Endothelial cell of umbilical vein (primary cell): Measurements from ENCODE around the gene BRSK2. TPM values are rescaled to one million over a fixed set of nuclear protein-coding genes. Genes with fewer than 3 reads are reported as not detected.

Experiments
- BruUV-seq: library from RNA; stranded (reverse); fragments of 400-500 nt; replicated peaks from 2 replicates; lab custom pipeline; 2021; lab: Mats Ljungman, UMichigan
- CTCF ChIA-PET: fragments of 300-600, 350-600 bp; sonication (Branson Sonifier 250); formaldehyde crosslinking; loops from one replicate; lab custom pipeline; 2021; ENCODE audit warnings: antibody characterized with exemption, inconsistent platforms; lab: Charles Lee
- POLR2A ChIA-PET: fragments of 300-600, 350-600 bp; sonication (Branson Sonifier 250); formaldehyde crosslinking; loops from one replicate; lab custom pipeline; 2021; ENCODE audit warnings: antibody characterized with exemption, inconsistent platforms; lab: Charles Lee
- DNase-seq: peaks from one replicate; pipeline ENCODE4 v3.0.0-alpha.2; 2011; ENCODE audit warnings: low read depth, low spot score
- FAIRE-seq: peaks from 2 replicates; lab custom pipeline; 2011; peaks lifted over from hg19 to GRCh38; lab: Jason Lieb, UNC
- H2AFZ ChIP-seq: 2 replicates; pipeline ENCODE4 v1.6.0; 2012; ENCODE audit warnings: low read depth, low read length, control low read depth, inconsistent platforms
- H3K27ac ChIP-seq: 2 replicates; pipeline ENCODE4 v1.5.1; 2011; ENCODE audit warnings: low read depth, mild to moderate bottlenecking, control low read depth, low read length, moderate library complexity; ENCODE audit not compliant: insufficient read depth
- H3K27me3 ChIP-seq, 2 experiments: 2 replicates each; pipeline versions ENCODE4 v1.6.0 to v1.6.1; 2011; ENCODE audit warnings: low read length in 2 of 2, mixed read lengths in 1 of 2; ENCODE audit not compliant: control insufficient read depth in 2 of 2, insufficient read depth in 2 of 2
- H3K36me3 ChIP-seq, 2 experiments: 2 replicates in 1 of 2; 3 replicates in 1 of 2; pipeline ENCODE4 v1.5.1; 2011; ENCODE audit warnings: low read length in 2 of 2, mild to moderate bottlenecking in 1 of 2, moderate library complexity in 1 of 2; ENCODE audit not compliant: control insufficient read depth in 2 of 2, insufficient read depth in 2 of 2; ENCODE audit errors: extremely low read depth in 1 of 2
- H3K4me1 ChIP-seq: 3 replicates; pipeline ENCODE4 v1.5.1; 2011; ENCODE audit warnings: mild to moderate bottlenecking, low read length; ENCODE audit not compliant: control insufficient read depth, insufficient read depth; ENCODE audit errors: extremely low read depth
- H3K4me2 ChIP-seq: 2 replicates; pipeline ENCODE4 v1.6.1; 2011; ENCODE audit warnings: low read length, control low read depth, mixed read lengths; ENCODE audit not compliant: insufficient read depth
- H3K4me3 ChIP-seq, 3 experiments: fragments of 200-600 bp in 1 of 3; sonication (generic), shearing (Covaris generic) in 1 of 3; replicated peaks in 1 of 3; 2 replicates each; pipeline ENCODE4 v1.5.1; 2011 to 2016; ENCODE audit warnings: control low read depth in 3 of 3, low read length in 3 of 3, mild to moderate bottlenecking in 2 of 3, inconsistent platforms in 1 of 3, low read depth in 1 of 3, moderate library complexity in 1 of 3; ENCODE audit not compliant: insufficient read depth in 1 of 3
- H3K79me2 ChIP-seq: 2 replicates; pipeline ENCODE4 v1.6.0; 2012; ENCODE audit warnings: low read length, inconsistent platforms; ENCODE audit not compliant: control insufficient read depth, insufficient read depth
- H3K9ac ChIP-seq: replicated peaks from 2 replicates; pipeline ENCODE3; 2011; ENCODE audit warnings: low read length, control low read depth; ENCODE audit not compliant: insufficient read depth; ENCODE audit errors: extremely low read depth
- H3K9me1 ChIP-seq: replicated peaks from 3 replicates; pipeline ENCODE4 v1.6.0; 2011; ENCODE audit warnings: mild to moderate bottlenecking, low read length; ENCODE audit not compliant: control insufficient read depth, insufficient read depth; ENCODE audit errors: extremely low read depth
- H3K9me3 ChIP-seq: replicated peaks from 2 replicates; pipeline ENCODE4 v1.5.1; 2012; ENCODE audit warnings: low read length, inconsistent platforms; ENCODE audit not compliant: control insufficient read depth, insufficient read depth
- H4K20me1 ChIP-seq: replicated peaks from 2 replicates; pipeline ENCODE3; 2011; ENCODE audit warnings: mild to moderate bottlenecking, low read length; ENCODE audit not compliant: control insufficient read depth, insufficient read depth; ENCODE audit errors: extremely low read depth
- CTCF ChIP-seq, 2 donors: IDR thresholded peaks; 1 replicate in 1 of 2; 2 replicates in 1 of 2; pipeline ENCODE4 v1.5.1; 2011; ENCODE audit warnings: low read length in 2 of 2, mild to moderate bottlenecking in 2 of 2, moderate library complexity in 2 of 2, control low read depth in 1 of 2, inconsistent platforms in 1 of 2, low read depth in 1 of 2; ENCODE audit not compliant: insufficient read depth in 1 of 2; ENCODE audit errors: extremely low read depth in 1 of 2
- EZH2 ChIP-seq: IDR thresholded peaks from 2 replicates; pipeline ENCODE4 v1.6.1; 2012; ENCODE audit warnings: borderline replicate concordance, low read depth, mild to moderate bottlenecking, moderate library complexity, low read length, inconsistent platforms; ENCODE audit not compliant: severe bottlenecking
- FOS ChIP-seq: IDR thresholded peaks from 2 replicates; pipeline ENCODE4 v1.6.1; 2011; ENCODE audit warnings: mild to moderate bottlenecking, low read length, moderate library complexity, borderline replicate concordance; ENCODE audit not compliant: insufficient read depth
- GATA2 ChIP-seq: IDR thresholded peaks from 2 replicates; pipeline ENCODE4 v1.7.0; 2011; ENCODE audit warnings: low read depth, mild to moderate bottlenecking, moderate library complexity, mixed read lengths, low read length; ENCODE audit not compliant: insufficient read length, insufficient read depth
- JUN ChIP-seq: IDR thresholded peaks from 2 replicates; pipeline ENCODE4 v1.6.1; 2011; ENCODE audit warnings: borderline replicate concordance, low read depth; ENCODE audit not compliant: insufficient read length, insufficient read depth
- MAX ChIP-seq: IDR thresholded peaks from 2 replicates; pipeline ENCODE4 v1.6.1; 2011; ENCODE audit not compliant: insufficient read depth, insufficient read length
- MYC ChIP-seq: IDR thresholded peaks from one replicate; pipeline ENCODE4 v1.6.1; 2011; ENCODE audit warnings: mild to moderate bottlenecking, low read depth, low read length
- POLR2A ChIP-seq: IDR thresholded peaks from 2 replicates; pipeline ENCODE4 v1.6.1; 2012; ENCODE audit warnings: low read depth, mild to moderate bottlenecking, control low read depth, low read length
- POLR2AphosphoS5 ChIP-seq: IDR thresholded peaks from 2 replicates; pipeline ENCODE4 v1.6.1; 2012; ENCODE audit warnings: low read depth, mild to moderate bottlenecking, control low read depth, low read length, moderate library complexity; ENCODE audit not compliant: insufficient read depth
- dilution Hi-C: fragments of 300-500 bp; cut with MboI; formaldehyde crosslinking; loops from one replicate; pipeline ENCODE4 v1.15.0; 2019; ENCODE audit warnings: low sequenced_read_pairs; ENCODE audit not compliant: extremely low pct_ligation_motif_present
- intact Hi-C: fragments of 100-400 bp; cut with micrococcal nuclease; formaldehyde crosslinking; loops from one replicate; pipeline ENCODE4 v1.10.0; 2022
- polyA plus RNA-seq, 4 experiments: library from polyadenylated mRNA; depleted of rRNA in 3 of 4; stranded (reverse) in 3 of 4; unstranded in 1 of 4; fragments of >200 nt; gene quantifications; 2 replicates each; pipeline versions ENCODE4 v1.2.1 to v1.2.3, GENCODE V29; 2011 to 2012; ENCODE audit warnings: missing spikeins in 1 of 4
- total RNA-seq: library from RNA; stranded (reverse); gene quantifications from 2 replicates; pipeline ENCODE4 v1.2.3, GENCODE V29; 2021

Gene BRSK2
- total and polyA plus RNA-seq, 2 donors (not counting 3 experiments of a cell fraction or from before 2014, with no cell fraction given), result 0.08 to 0.20 TPM

- ChIA-PET CTCF (no interaction called here), POLR2A (no interaction called here)
- Histone ChIP-seq H3K79me2 (no peaks in the 10 kb centered on the region), H3K9me3 (no peaks in the 10 kb centered on the region), H4K20me1 (no peaks in the 10 kb centered on the region), H3K9ac (no peak overlapping the region), H2AFZ (no peak overlapping the region), H3K4me2 (no peak overlapping the region), H3K27ac (no peak overlapping the region), H3K27me3 (no peaks in the 10 kb centered on the region), H3K4me1 (no peaks in the 10 kb centered on the region), H3K4me3 (no peak overlapping the region), H3K36me3 (no peaks in the 10 kb centered on the region), H3K9me1 (no peaks in the 10 kb centered on the region)
- BruUV-seq, result no TSS peak
- FAIRE-seq (no peak), DNase-seq (no peak)
- dilution Hi-C loops (no loop called here), intact Hi-C loops (no loop called here)
- TF ChIP-seq GATA2, result no peak
- TF ChIP-seq CTCF (IDR thresholded peaks at IDR 0.05; ENCODE audit: extremely low read depth in 1 of 2, insufficient read depth in 1 of 2, low read depth in 1 of 2, low read length in 2 of 2), result no peak
- no peak for TF ChIP-seq POLR2AphosphoS5
- TF ChIP-seq POLR2A, result no peak
- no peak for TF ChIP-seq MAX
- TF ChIP-seq FOS, result no peak
- no peak for TF ChIP-seq EZH2
- no peak for TF ChIP-seq JUN
- no peak for TF ChIP-seq MYC
Observed at GRCh38 chr11:1435820-1436467, 46.2 kb downstream of the BRSK2 start.
